Measurements from ENCODE around the gene KCNMA1.

DNA sequence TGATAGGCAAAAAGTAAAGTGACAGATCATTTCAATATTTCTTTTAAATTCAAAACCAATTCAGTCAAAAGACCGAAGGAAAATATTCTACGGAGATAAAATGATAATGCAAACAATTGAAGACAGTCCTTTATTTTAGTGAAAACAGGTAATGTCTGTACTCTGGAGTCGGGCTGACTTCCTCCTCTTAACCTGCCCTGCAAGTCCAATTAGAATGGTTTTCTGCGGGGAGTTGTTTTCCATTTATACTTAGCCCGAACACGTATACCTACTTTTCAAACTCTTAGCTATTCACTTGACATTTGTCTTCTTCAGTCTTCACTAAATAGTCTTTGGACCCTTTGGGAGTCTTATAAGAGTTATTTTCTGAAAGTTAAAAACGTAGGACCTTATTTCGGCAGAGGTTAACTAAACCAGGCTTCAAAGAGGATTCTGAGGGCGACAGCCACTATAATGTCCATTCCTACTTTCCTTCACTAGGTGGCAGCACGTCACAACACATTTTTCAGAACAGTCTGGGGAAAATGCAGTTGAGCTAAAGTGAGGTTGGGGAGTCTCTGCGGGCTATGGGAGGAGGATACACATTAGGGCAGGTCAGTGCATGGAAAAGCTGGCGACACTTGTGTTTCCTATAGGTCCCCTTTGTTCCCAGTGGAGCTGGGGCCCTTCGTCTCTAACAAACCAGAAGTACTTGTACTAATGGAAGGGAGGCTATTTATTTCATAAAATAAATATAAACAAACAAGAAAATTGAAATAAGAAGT is 472.0 kb downstream of the KCNMA1 start:
- TF ChIP-seq POLR2A (IDR thresholded peaks at IDR 0.05; ENCODE audit: low read depth, low read length) (no peak), BRCA1 (IDR thresholded peaks at IDR 0.05; ENCODE audit: low read depth, low read length) (no peak), GABPA (IDR thresholded peaks at IDR 0.05; ENCODE audit: low read depth) (no peak), CHD2 (IDR thresholded peaks at IDR 0.05; ENCODE audit: borderline replicate concordance, low read depth, low read length) (no peak), POLR2AphosphoS5 (IDR thresholded peaks at IDR 0.05; ENCODE audit: low read length) (no peak), EZH2 (IDR thresholded peaks at IDR 0.05; ENCODE audit: borderline replicate concordance, control insufficient read depth, low read depth, low read length) (no peak)
- TF ChIP-seq, protein P1, sequence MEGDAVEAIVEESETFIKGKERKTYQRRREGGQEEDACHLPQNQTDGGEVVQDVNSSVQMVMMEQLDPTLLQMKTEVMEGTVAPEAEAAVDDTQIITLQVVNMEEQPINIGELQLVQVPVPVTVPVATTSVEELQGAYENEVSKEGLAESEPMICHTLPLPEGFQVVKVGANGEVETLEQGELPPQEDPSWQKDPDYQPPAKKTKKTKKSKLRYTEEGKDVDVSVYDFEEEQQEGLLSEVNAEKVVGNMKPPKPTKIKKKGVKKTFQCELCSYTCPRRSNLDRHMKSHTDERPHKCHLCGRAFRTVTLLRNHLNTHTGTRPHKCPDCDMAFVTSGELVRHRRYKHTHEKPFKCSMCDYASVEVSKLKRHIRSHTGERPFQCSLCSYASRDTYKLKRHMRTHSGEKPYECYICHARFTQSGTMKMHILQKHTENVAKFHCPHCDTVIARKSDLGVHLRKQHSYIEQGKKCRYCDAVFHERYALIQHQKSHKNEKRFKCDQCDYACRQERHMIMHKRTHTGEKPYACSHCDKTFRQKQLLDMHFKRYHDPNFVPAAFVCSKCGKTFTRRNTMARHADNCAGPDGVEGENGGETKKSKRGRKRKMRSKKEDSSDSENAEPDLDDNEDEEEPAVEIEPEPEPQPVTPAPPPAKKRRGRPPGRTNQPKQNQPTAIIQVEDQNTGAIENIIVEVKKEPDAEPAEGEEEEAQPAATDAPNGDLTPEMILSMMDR (IDR thresholded peaks at IDR 0.05 in 2 of 3, conservative IDR thresholded peaks at IDR 0.05 in 1 of 3; ENCODE audit: control insufficient read depth in 2 of 3, extremely low read depth in 1 of 3, insufficient read depth in 1 of 3, low read depth in 3 of 3, low read length in 3 of 3) = peak; percentile 80 to 87 (median 81); a peak in 5 of 6 replicates
